ENCODE results near the gene ABLIM1.

ABLIM1 gene

DNA sequence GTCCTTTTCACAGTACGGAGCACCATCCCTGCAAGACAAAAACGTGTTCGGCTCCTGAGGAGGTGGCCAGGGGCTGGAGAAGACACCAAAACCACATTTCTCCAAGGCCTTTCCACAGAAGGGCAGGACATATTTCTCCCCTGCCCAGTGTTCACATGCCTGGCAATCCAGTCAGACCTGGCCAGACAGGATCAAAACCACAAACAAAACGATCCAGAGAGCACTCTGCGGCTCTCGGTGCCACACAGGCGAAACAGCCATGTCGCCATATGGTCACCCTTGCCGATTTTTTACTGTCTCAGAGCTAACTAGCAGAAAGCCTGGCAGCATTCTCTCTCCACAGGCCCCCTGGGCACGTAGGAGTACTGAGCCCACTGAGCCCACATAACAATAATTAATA is 113.0 kb downstream of the ABLIM1 start:
- TF ChIP-seq TAF1 (IDR thresholded peaks at IDR 0.05; ENCODE audit: borderline replicate concordance, insufficient read depth, low read length) (no peak), FOXP2 (optimal IDR thresholded peaks at IDR 0.05; ENCODE audit: borderline replicate concordance, extremely low read depth, extremely low read length, insufficient read depth) (no peak), SIN3A (IDR thresholded peaks at IDR 0.05; ENCODE audit: borderline replicate concordance, insufficient read depth, low read length) (no peak), POLR2AphosphoS5 (IDR thresholded peaks at IDR 0.05; ENCODE audit: low read depth, low read length) (no peak)
- TF ChIP-seq, protein P1, sequence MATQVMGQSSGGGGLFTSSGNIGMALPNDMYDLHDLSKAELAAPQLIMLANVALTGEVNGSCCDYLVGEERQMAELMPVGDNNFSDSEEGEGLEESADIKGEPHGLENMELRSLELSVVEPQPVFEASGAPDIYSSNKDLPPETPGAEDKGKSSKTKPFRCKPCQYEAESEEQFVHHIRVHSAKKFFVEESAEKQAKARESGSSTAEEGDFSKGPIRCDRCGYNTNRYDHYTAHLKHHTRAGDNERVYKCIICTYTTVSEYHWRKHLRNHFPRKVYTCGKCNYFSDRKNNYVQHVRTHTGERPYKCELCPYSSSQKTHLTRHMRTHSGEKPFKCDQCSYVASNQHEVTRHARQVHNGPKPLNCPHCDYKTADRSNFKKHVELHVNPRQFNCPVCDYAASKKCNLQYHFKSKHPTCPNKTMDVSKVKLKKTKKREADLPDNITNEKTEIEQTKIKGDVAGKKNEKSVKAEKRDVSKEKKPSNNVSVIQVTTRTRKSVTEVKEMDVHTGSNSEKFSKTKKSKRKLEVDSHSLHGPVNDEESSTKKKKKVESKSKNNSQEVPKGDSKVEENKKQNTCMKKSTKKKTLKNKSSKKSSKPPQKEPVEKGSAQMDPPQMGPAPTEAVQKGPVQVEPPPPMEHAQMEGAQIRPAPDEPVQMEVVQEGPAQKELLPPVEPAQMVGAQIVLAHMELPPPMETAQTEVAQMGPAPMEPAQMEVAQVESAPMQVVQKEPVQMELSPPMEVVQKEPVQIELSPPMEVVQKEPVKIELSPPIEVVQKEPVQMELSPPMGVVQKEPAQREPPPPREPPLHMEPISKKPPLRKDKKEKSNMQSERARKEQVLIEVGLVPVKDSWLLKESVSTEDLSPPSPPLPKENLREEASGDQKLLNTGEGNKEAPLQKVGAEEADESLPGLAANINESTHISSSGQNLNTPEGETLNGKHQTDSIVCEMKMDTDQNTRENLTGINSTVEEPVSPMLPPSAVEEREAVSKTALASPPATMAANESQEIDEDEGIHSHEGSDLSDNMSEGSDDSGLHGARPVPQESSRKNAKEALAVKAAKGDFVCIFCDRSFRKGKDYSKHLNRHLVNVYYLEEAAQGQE (IDR thresholded peaks at IDR 0.05; ENCODE audit: insufficient read depth in 1 of 2, low read depth in 2 of 2, low read length in 2 of 2): no peak

DNA sequence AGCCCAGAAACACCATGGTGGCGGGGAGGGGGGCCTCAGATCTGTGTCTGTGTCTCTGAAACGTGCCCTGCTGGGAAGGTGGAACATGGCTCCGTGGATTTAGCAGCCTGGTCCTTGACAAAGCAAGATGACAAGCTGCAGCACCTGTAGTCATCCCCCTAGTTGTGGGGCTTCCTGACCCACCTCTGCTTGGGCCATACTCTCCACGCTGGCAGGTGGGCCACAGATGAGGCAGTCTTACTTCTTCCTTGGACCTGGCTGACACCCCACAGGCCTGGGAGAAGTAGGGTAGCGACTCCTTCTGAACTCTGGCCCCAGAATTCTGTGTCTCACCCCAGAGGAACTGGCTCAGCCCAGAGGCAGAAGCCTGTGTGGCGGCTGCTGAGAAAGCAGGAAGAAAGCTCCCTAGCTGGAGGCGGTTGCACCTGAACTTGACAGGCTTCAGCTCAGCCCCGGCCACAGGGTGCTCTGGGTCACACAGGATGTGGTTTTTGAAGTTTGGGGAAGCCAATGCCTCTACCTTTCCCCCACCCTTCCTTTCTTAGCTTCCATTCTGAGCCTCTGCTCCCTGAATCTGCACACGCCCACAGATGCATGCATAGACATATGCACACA is 113.9 kb downstream of the ABLIM1 start:
- no peak for TF ChIP-seq FOXP2 (optimal IDR thresholded peaks at IDR 0.05; ENCODE audit: borderline replicate concordance, extremely low read depth, extremely low read length, insufficient read depth)
- TF ChIP-seq TAF1 (IDR thresholded peaks at IDR 0.05; ENCODE audit: borderline replicate concordance, insufficient read depth, low read length): no peak
- TF ChIP-seq, protein P1 (IDR thresholded peaks at IDR 0.05; ENCODE audit: insufficient read depth in 1 of 2, low read depth in 2 of 2, low read length in 2 of 2): no peak
- no peak for TF ChIP-seq SIN3A (IDR thresholded peaks at IDR 0.05; ENCODE audit: borderline replicate concordance, insufficient read depth, low read length)
- TF ChIP-seq POLR2AphosphoS5 (IDR thresholded peaks at IDR 0.05; ENCODE audit: low read depth, low read length): no peak

DNA sequence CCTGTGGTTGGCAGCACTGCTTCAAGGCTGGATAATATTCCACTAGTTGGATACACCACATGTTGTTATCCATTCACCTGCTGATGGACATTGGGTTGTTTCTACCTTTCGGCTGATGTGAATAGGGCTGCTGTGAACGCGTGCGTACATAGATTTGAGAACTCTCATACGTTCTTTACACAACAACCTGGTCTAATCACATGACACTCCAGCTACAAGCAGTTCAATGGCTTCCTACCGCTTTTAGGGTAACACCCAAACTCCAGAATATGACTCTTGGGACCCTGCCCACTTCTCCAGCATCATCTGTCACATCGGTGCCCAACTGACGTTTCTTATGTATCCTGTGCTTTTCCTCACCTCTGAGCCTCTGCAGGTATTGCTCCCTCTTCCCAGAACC is 114.6 kb downstream of the ABLIM1 start:
- TF ChIP-seq, protein P1 (IDR thresholded peaks at IDR 0.05; ENCODE audit: insufficient read depth in 1 of 2, low read depth in 2 of 2, low read length in 2 of 2): no peak
- no peak for TF ChIP-seq POLR2AphosphoS5 (IDR thresholded peaks at IDR 0.05; ENCODE audit: low read depth, low read length)
- TF ChIP-seq SIN3A (IDR thresholded peaks at IDR 0.05; ENCODE audit: borderline replicate concordance, insufficient read depth, low read length): no peak
- no peak for TF ChIP-seq TAF1 (IDR thresholded peaks at IDR 0.05; ENCODE audit: borderline replicate concordance, insufficient read depth, low read length)
- no peak for TF ChIP-seq FOXP2 (optimal IDR thresholded peaks at IDR 0.05; ENCODE audit: borderline replicate concordance, extremely low read depth, extremely low read length, insufficient read depth)

DNA sequence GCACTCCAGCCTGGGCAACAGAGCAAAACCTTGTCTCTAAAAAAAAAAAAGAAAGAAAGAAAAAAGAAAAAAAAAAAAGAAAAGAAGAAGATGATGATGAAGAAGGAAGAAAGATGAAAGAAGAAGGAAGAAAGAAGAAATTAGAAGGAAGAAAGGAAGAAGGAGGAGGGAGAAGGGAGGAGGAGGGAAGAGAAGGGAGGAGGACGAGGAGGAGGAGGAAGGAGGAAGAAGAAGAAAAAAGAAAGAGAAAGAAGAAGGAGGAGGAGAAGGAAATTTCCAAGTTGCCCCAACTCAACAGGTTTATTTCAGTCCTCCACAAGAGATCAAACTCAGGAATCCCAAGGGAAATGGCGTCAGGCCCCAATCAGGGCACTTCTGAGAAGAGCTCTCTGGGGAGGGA is 115.7 kb downstream of the ABLIM1 start:
- TF ChIP-seq POLR2AphosphoS5 (IDR thresholded peaks at IDR 0.05; ENCODE audit: low read depth, low read length) (no peak), TAF1 (IDR thresholded peaks at IDR 0.05; ENCODE audit: borderline replicate concordance, insufficient read depth, low read length) (no peak)
- TF ChIP-seq, protein P1 (IDR thresholded peaks at IDR 0.05; ENCODE audit: insufficient read depth in 1 of 2, low read depth in 2 of 2, low read length in 2 of 2): no peak

DNA sequence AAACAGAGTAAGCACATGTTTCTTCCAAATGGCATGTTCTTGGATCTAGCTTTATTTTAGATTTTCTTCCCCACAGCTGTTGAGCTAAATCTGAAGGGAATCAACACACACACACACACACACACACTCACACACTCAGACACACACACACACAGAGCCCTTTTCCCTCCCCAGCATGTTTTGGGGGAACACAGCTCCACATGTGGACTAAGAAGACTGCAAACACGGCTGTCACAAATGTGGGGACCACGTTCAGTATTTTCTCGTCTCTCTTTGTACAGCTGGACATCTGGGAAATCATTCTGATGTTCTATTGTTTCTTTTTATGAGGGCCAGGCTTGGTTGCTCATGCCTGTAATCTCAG is 116.3 kb downstream of the ABLIM1 start:
- TF ChIP-seq POLR2AphosphoS5 (IDR thresholded peaks at IDR 0.05; ENCODE audit: low read depth, low read length) (no peak), FOXP2 (optimal IDR thresholded peaks at IDR 0.05; ENCODE audit: borderline replicate concordance, extremely low read depth, extremely low read length, insufficient read depth) (no peak), SIN3A (IDR thresholded peaks at IDR 0.05; ENCODE audit: borderline replicate concordance, insufficient read depth, low read length) (no peak), TAF1 (IDR thresholded peaks at IDR 0.05; ENCODE audit: borderline replicate concordance, insufficient read depth, low read length) (no peak)
- TF ChIP-seq, protein P1 (IDR thresholded peaks at IDR 0.05; ENCODE audit: insufficient read depth in 1 of 2, low read depth in 2 of 2, low read length in 2 of 2): no peak
